IPS-18c (cell line): ENCODE measurements around the gene PLEKHA4.
"Not testable (repeated sequence)": the region's sequence is repeated elsewhere in the genome, so short reads cannot be mapped to it uniquely, and the experiment has no call there.

Experiments used
- H3K4me3 ChIP-seq: 2 replicates; pipeline ENCODE4 v1.7.0; 2013; ENCODE audit warnings: low read depth, mild to moderate bottlenecking, low read length, moderate library complexity; ENCODE audit not compliant: insufficient read depth
- H3K9me3 ChIP-seq: one replicate; pipeline ENCODE4 v1.6.1; 2013; ENCODE audit warnings: mild to moderate bottlenecking, low read length, moderate library complexity; ENCODE audit not compliant: control insufficient read depth, insufficient read depth

Gene PLEKHA4

GRCh38 chr19:48872884-48873475 is 4.6 kb upstream of the PLEKHA4 start:
- Histone ChIP-seq H3K9me3 (no peaks in the 10 kb centered on the region), H3K4me3 (peak overlapping the region; percentile 66)

- Histone ChIP-seq H3K9me3 (no peaks in the 10 kb centered on the region), H3K4me3 (peak within 1 kb of the TSS; percentile 66)
Measured at GRCh38 chr19:48872182-48872883, 3.9 kb upstream of the PLEKHA4 start, which contains the start of gene PPP1R15A. TSS of gene PPP1R15A (plus strand) at chr19:48872421. CDS start at chr19:48873234, 813 bp downstream.

GRCh38 chr19:48871471-48872181 is 3.2 kb upstream of the PLEKHA4 start:
- H3K9me3 ChIP-seq, H3K4me3 ChIP-seq: not testable (repeated sequence)

DNA sequence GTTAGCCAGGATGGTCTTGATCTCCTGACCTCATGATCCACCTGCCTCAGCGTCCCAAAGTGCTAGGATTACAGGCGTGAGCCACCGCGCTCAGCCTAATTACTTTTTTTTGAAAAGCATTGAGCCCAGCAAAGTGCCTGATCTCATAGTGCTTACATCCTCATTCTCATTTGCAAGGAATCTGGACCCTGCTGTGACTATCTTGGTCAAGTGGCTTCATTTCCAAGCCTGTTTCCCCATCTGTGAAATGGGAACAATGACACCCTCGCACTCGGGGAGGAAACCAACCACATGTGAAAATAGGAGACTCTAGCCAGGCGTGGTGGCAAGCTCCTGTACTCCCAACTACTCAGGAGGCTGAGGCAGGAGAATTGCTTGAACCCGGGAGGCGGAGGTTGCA is 1.6 kb upstream of the PLEKHA4 start:
- Histone ChIP-seq H3K4me3 (no peak overlapping the region), H3K9me3 (no peaks in the 10 kb centered on the region)

- H3K4me3 ChIP-seq, result peak overlapping the region; percentile 31
- H3K9me3 ChIP-seq, result no peaks in the 10 kb centered on the region
Measured at GRCh38 chr19:48867746-48868113, 687 bp downstream of the PLEKHA4 start.

GRCh38 chr19:48867123-48867745 is 1.2 kb downstream of the PLEKHA4 start:
- H3K9me3 ChIP-seq, result no peaks in the 10 kb centered on the region
- no peak overlapping the region; the same call in 1 of the 2 replicates for H3K4me3 ChIP-seq

DNA sequence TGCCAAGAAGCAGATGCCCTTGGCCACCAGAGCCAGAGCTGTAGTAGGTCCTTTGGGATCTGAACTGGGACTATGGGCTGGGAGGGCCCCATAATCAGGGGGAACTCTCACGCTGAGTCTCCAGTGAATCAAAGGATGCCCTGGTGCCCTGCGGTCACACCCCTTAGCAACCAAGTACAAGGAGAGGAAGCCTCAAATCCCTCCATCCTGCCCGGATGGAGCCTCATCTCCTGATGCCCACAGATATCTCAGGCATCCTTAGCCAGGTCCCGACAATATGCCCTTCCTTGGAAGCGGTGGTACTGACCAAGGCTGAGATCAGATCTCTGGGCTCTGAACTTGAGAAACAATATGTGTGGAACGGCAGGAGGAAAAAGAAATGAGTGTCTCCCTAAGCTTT is 1.7 kb downstream of the PLEKHA4 start:
- Histone ChIP-seq H3K9me3 (no peaks in the 10 kb centered on the region), H3K4me3 (no peak overlapping the region)

DNA sequence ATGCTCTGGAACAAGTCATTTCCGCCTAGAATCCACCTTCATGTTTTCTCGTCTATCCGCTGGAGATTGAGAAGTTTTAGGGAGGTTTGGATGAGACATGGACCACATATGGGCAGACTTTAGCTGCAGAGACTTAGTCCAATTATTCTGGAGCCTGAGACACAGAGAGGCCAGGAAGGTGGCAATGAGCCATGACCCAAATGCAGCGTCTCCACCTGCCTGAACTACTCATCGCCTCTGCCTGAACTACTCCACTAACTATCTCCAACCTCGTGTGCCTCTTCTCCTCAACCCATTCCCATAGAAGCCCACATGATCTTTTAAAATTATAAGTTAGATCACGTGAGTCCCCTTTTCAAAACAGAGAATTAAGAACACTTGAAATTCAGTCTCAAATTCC is 5.6 kb downstream of the PLEKHA4 start:
- H3K9me3 ChIP-seq, result no peaks in the 10 kb centered on the region
- H3K4me3 ChIP-seq, result no peak overlapping the region

- Histone ChIP-seq H3K9me3 (no peaks in the 10 kb centered on the region), H3K4me3 (no peak overlapping the region)
Measured at GRCh38 chr19:48861313-48861712, 7.1 kb downstream of the PLEKHA4 start.

- no peaks in the 10 kb centered on the region for H3K9me3 ChIP-seq
- no peak overlapping the region for H3K4me3 ChIP-seq
Measured at GRCh38 chr19:48859711-48860572, 8.5 kb downstream of the PLEKHA4 start.

DNA sequence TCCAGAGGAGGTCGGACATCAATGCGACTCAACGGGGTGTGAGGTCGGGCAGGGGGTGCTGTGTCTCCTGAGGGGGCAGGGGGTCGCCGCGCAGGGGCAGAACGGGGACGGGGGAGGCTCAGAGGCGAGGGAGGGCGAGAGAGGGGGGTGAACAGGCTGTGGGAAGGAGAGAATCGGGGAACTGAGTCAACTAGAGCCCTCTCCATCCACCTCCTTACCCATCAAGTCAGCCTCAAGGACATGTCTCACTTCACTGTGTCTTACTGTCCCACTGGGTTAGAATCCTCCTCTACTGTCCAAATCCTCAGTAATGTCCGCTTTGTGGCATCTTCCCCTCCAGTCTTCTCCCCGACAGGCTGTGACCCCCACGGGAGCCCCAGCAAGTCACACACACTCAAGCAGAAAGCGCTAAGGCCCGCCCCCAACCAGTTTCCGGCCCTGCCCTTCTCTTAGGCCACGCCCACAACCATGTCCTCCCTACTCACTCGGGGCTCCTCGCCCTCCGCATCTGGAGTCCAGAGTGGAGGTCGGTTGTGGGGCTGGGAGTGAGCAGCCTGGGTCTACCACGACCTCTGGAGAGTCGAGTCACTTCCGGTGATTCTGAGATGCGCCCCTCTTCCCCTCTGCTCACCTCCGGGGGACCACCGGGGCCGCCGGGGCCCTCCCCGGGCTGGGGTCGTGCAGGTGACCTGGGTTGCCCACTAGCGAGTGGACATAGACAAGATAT is 9.3 kb downstream of the PLEKHA4 start:
- Histone ChIP-seq H3K9me3 (no peaks in the 10 kb centered on the region), H3K4me3 (no peak overlapping the region)

GRCh38 chr19:48856921-48857320 is 11.5 kb downstream of the PLEKHA4 start:
- H3K9me3 ChIP-seq, result no peaks in the 10 kb centered on the region
- H3K4me3 ChIP-seq, result no peak overlapping the region

- no peak overlapping the region for H3K4me3 ChIP-seq
- H3K9me3 ChIP-seq, result no peaks in the 10 kb centered on the region
Measured at GRCh38 chr19:48854103-48854502, 14.3 kb downstream of the PLEKHA4 start.

DNA sequence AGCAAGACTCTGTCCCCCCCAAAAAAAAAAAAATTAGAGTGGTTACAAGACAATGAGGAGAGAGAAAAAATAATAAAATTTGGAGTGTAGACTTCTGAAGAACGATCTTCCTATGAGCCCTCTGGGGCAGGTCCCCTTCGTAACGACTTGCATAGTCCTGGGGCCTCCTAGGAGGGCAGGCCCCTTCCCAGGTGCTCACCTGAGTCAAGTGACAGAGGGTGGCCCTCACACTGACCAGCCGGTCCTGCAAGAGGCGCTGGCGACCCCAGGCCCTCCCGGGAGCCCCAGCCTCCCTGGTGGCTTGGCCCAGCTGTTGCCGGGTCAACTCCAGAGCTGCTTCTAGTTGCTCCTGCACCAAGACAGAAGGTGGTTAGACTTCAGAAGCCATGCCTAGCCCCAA is 14.9 kb downstream of the PLEKHA4 start:
- Histone ChIP-seq H3K4me3 (no peak overlapping the region), H3K9me3 (no peaks in the 10 kb centered on the region)

- Histone ChIP-seq H3K4me3 (no peak overlapping the region), H3K9me3 (no peaks in the 10 kb centered on the region)
Measured at GRCh38 chr19:48852292-48852691, 16.1 kb downstream of the PLEKHA4 start.

- not testable (repeated sequence) for H3K4me3 ChIP-seq, H3K9me3 ChIP-seq
Measured at GRCh38 chr19:48846659-48847058, 21.8 kb downstream of the PLEKHA4 start.
